ENCODE data around the gene SLC35B3. TPM values are rescaled to one million over a fixed set of nuclear protein-coding genes. Genes with fewer than 3 reads are reported as not detected.
A peak's percentile ranks its signal among the peaks of the same experiment; 100 is the strongest.

Gene SLC35B3
- total and polyA plus RNA-seq, 2 of the 8 experiments (the other 6 are each of a cell fraction or from before 2014, with no cell fraction given): 5.5 to 9.8 TPM

DNA sequence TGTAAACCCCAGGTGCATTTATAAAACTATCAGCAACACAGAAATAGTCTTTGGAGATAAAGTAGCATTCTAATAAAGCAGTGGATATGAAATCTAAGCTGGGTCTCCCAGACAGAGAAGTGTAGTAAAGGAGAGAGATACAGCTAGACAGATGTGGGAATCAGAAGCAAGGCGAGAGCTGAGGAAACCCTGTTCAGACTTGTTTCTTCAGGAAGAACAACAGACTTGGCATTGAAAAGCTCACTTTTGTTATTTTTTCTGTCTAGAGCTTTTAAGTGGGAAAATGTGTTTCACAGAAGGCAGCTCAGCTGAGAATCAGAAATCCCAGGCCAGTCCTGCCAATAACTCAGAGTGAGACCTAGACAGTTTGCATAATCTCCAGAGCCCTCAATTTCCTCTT, 52.9 kb downstream of the SLC35B3 start:
- Histone ChIP-seq H3K27me3 (replicated peaks in 1 of 4; ENCODE audit: control insufficient read depth in 3 of 4, extremely low read depth in 1 of 4, insufficient read depth in 3 of 4, low read length in 3 of 4) (no peaks in the 10 kb centered on the region), H3K4me1 (replicated peaks in 1 of 4; ENCODE audit: control insufficient read depth in 3 of 4, insufficient read depth in 4 of 4, low read length in 3 of 4) (peaks cover 0 to 10% (median 4%) of the 10 kb centered on the region in 4 experiments; a peak in 3 of 7 replicates), H2BK5ac (ENCODE audit: low read depth, low read length) (no peak overlapping the region), H3K79me1 (ENCODE audit: low read depth, low read length) (no peaks in the 10 kb centered on the region), H2BK120ac (replicated peaks; ENCODE audit: low read depth, low read length) (peak overlapping the region; percentile 26), H3K4me2 (ENCODE audit: insufficient read depth in 1 of 2, low read depth in 2 of 2, low read length in 2 of 2) (no peak overlapping the region), H4K5ac (ENCODE audit: insufficient read length, low read depth, low read length) (no peak overlapping the region), H3K27ac (ENCODE audit: low read depth, low read length) (no peak overlapping the region), H4K8ac (ENCODE audit: extremely low read depth, insufficient read depth, low read length) (no peak overlapping the region), H3K4me3 (ENCODE audit: extremely low read depth in 1 of 4, insufficient read depth in 2 of 4, low read depth in 3 of 4, low read length in 4 of 4) (no peak overlapping the region), H4K91ac (replicated peaks; ENCODE audit: insufficient read length, low read length) (no peak overlapping the region), H3K18ac (ENCODE audit: extremely low read depth, low read length) (no peak overlapping the region), H3K9ac (replicated peaks in 1 of 4; ENCODE audit: extremely low read depth in 1 of 4, low read depth in 3 of 4, low read length in 3 of 4) (no peak overlapping the region), H3K14ac (ENCODE audit: insufficient read length) (no peak overlapping the region), H3K79me2 (ENCODE audit: control insufficient read depth in 1 of 2, insufficient read depth in 2 of 2, low read length in 2 of 2) (no peaks in the 10 kb centered on the region), H2BK15ac (ENCODE audit: low read length) (no peak overlapping the region), H3K4ac (replicated peaks; ENCODE audit: insufficient read length, low read depth, low read length) (no peak overlapping the region), H2BK20ac (ENCODE audit: low read length) (peak overlapping the region; percentile 82; the same call in 1 of the 2 replicates), H3K23ac (ENCODE audit: insufficient read length) (no peak overlapping the region), H3K36me3 (ENCODE audit: control insufficient read depth in 2 of 4, insufficient read depth in 4 of 4, low read length in 3 of 4) (no peaks in the 10 kb centered on the region), H2BK12ac (ENCODE audit: low read depth, low read length) (no peak overlapping the region), H2AK5ac (ENCODE audit: low read depth, low read length) (no peak overlapping the region), H4K20me1 (replicated peaks in 1 of 2; ENCODE audit: control insufficient read depth in 1 of 2, insufficient read depth in 2 of 2, low read length in 2 of 2) (no peaks in the 10 kb centered on the region), H3K56ac (replicated peaks; ENCODE audit: insufficient read length, low read depth, low read length) (no peak overlapping the region), H3K23me2 (ENCODE audit: low read depth, low read length) (no peaks in the 10 kb centered on the region), H2AFZ (ENCODE audit: low read length) (no peak overlapping the region), H3K9me3 (ENCODE audit: insufficient read depth in 2 of 2, low read depth in 1 of 2, low read length in 1 of 2) (no peaks in the 10 kb centered on the region)
- POLR2A ChIA-PET (ENCODE audit: partially characterized antibody): no interaction called here
- CTCF ChIA-PET (ENCODE audit: partially characterized antibody): interaction anchor here (0.9 kb wide), 2 partner anchors 10 to 212 kb away, joined by 3 read pairs; no protein-coding TSS in a partner anchor
- 100% methylated on average over 1 of the region's 1 CpG; no CpG with 5 or more reads in 1 of the 2 experiments for WGBS, 2 experiments (ENCODE audit: extremely low coverage in 1 of 2, insufficient coverage in 1 of 2, insufficient read length in 1 of 2, insufficient replicate concordance in 2 of 2, low coverage in 1 of 2, low lambda C conversion rate in 2 of 2, missing lambda C conversion rate in 1 of 2)
- FAIRE-seq (no peak), DNase-seq (ENCODE audit: low read depth in 1 of 2, low spot score in 2 of 2) (no peak)
- TF ChIP-seq, protein P1, sequence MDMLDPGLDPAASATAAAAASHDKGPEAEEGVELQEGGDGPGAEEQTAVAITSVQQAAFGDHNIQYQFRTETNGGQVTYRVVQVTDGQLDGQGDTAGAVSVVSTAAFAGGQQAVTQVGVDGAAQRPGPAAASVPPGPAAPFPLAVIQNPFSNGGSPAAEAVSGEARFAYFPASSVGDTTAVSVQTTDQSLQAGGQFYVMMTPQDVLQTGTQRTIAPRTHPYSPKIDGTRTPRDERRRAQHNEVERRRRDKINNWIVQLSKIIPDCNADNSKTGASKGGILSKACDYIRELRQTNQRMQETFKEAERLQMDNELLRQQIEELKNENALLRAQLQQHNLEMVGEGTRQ (IDR thresholded peaks at IDR 0.05; ENCODE audit: low read length): no peak
- TF ChIP-seq RFX5 (IDR thresholded peaks at IDR 0.05; ENCODE audit: borderline replicate concordance, low read depth, low read length) (no peak), CREB1 (IDR thresholded peaks at IDR 0.05) (no peak), YY1 (IDR thresholded peaks at IDR 0.05; ENCODE audit: low read depth, low read length) (no peak), KDM5A (IDR thresholded peaks at IDR 0.05; ENCODE audit: low read length) (no peak), NRF1 (IDR thresholded peaks at IDR 0.05; ENCODE audit: low read depth, low read length) (no peak), SRF (IDR thresholded peaks at IDR 0.05; ENCODE audit: low read depth, low read length) (no peak), GTF2F1 (IDR thresholded peaks at IDR 0.05; ENCODE audit: borderline replicate concordance, low read depth, low read length) (no peak), SP4 (IDR thresholded peaks at IDR 0.05; ENCODE audit: low read length) (no peak), KDM4A (IDR thresholded peaks at IDR 0.05; ENCODE audit: low read depth, low read length, severe bottlenecking) (no peak), CEBPB (IDR thresholded peaks at IDR 0.05; ENCODE audit: low read depth, low read length) (no peak), GABPA (IDR thresholded peaks at IDR 0.05; ENCODE audit: borderline replicate concordance, insufficient read depth, low read length) (no peak), MAFK (IDR thresholded peaks at IDR 0.05; ENCODE audit: low read depth, low read length) (no peak), JUN (IDR thresholded peaks at IDR 0.05; ENCODE audit: low read depth, low read length) (no peak), SUZ12 (IDR thresholded peaks at IDR 0.05; ENCODE audit: low read length) (no peak)

Measured in H1 (cell line).